Activated T-cell treated with anti-CD3 and anti-CD28 coated beads, Interleukin-2, amount 50 U/mL, for 24 hours (primary cell): ENCODE data around the gene SMG6.
A peak's percentile ranks its signal among the peaks of the same experiment; 100 is the strongest.
"Not testable (repeated sequence)": the region's sequence is repeated elsewhere in the genome, so short reads cannot be mapped to it uniquely, and the experiment has no call there.

Experiments used
- DNase-seq: peaks from one replicate; pipeline ENCODE4 v3.0.0-alpha.2; 2020
- H3K27ac Mint-ChIP-seq: 2 replicates; pipeline ENCODE4 v1.8.0; 2020; ENCODE audit warnings: mild to moderate bottlenecking, mixed read lengths
- H3K27me3 Mint-ChIP-seq: 2 replicates; pipeline ENCODE4 v1.8.0; 2020; ENCODE audit warnings: mixed read lengths
- H3K36me3 Mint-ChIP-seq: 2 replicates; pipeline ENCODE4 v1.8.0; 2020; ENCODE audit warnings: low read depth, mixed read lengths
- H3K4me1 Mint-ChIP-seq: 2 replicates; pipeline ENCODE4 v1.8.0; 2020; ENCODE audit warnings: low read depth, mixed read lengths
- H3K4me3 Mint-ChIP-seq: 2 replicates; pipeline ENCODE4 v1.8.0; 2020; ENCODE audit warnings: mild to moderate bottlenecking, moderate library complexity, mixed read lengths
- H3K9me3 Mint-ChIP-seq: 2 replicates; pipeline ENCODE4 v1.8.0; 2020; ENCODE audit warnings: mixed read lengths

Gene SMG6

GRCh38 chr17:2323629-2324314 is 20.2 kb upstream of the SMG6 start:
- H3K4me1 Mint-ChIP-seq = peaks cover 4% of the 10 kb centered on the region
- H3K27ac Mint-ChIP-seq = no peak overlapping the region
- no peak overlapping the region for H3K4me3 Mint-ChIP-seq

GRCh38 chr17:2321399-2321798 is 17.8 kb upstream of the SMG6 start:
- Mint-ChIP-seq H3K36me3 (peaks cover 64% of the 10 kb centered on the region), H3K4me1 (peaks cover 1% of the 10 kb centered on the region), H3K4me3 (no peak overlapping the region), H3K9me3 (no peaks in the 10 kb centered on the region), H3K27ac (no peak overlapping the region), H3K27me3 (no peaks in the 10 kb centered on the region)
- DNase-seq = no peak

More at GRCh38 chr17:2323629-2324314, 20.2 kb upstream of the SMG6 start:
- DNase-seq = no peak
- Mint-ChIP-seq H3K27me3 (no peaks in the 10 kb centered on the region), H3K9me3 (no peaks in the 10 kb centered on the region), H3K36me3 (peaks cover 81% of the 10 kb centered on the region)

GRCh38 chr17:2319051-2319450 is 15.5 kb upstream of the SMG6 start:
- Mint-ChIP-seq H3K36me3 (peaks cover 42% of the 10 kb centered on the region), H3K4me1 (no peaks in the 10 kb centered on the region), H3K9me3 (no peaks in the 10 kb centered on the region), H3K27me3 (no peaks in the 10 kb centered on the region), H3K27ac (peak overlapping the region; percentile 16), H3K4me3 (no peak overlapping the region)
- no peak for DNase-seq

GRCh38 chr17:2317796-2318195 is 14.2 kb upstream of the SMG6 start:
- no peak for DNase-seq
- no peaks in the 10 kb centered on the region for H3K27me3 Mint-ChIP-seq
- no peaks in the 10 kb centered on the region for H3K4me1 Mint-ChIP-seq
- H3K27ac Mint-ChIP-seq = no peak overlapping the region
- H3K4me3 Mint-ChIP-seq = no peak overlapping the region
- H3K9me3 Mint-ChIP-seq = no peaks in the 10 kb centered on the region
- peaks cover 29% of the 10 kb centered on the region for H3K36me3 Mint-ChIP-seq

- not testable (repeated sequence) for H3K9me3 Mint-ChIP-seq, DNase-seq, H3K27ac Mint-ChIP-seq, H3K27me3 Mint-ChIP-seq, H3K4me3 Mint-ChIP-seq, H3K4me1 Mint-ChIP-seq
- H3K36me3 Mint-ChIP-seq = peaks cover 22% of the 10 kb centered on the region
These were observed 13.3 kb upstream of the SMG6 start for GRCh38 chr17:2316916-2317205.

- Mint-ChIP-seq H3K36me3 (peaks cover 15% of the 10 kb centered on the region), H3K4me1 (peaks cover 6% of the 10 kb centered on the region), H3K9me3 (no peaks in the 10 kb centered on the region), H3K4me3 (no peak overlapping the region), H3K27ac (no peak overlapping the region), H3K27me3 (no peaks in the 10 kb centered on the region)
- no peak for DNase-seq
These were observed 9.2 kb upstream of the SMG6 start for GRCh38 chr17:2312736-2313135.

- Mint-ChIP-seq H3K36me3 (peaks cover 33% of the 10 kb centered on the region), H3K4me1 (peaks cover 26% of the 10 kb centered on the region), H3K27ac (no peak overlapping the region), H3K9me3 (no peaks in the 10 kb centered on the region), H3K4me3 (no peak overlapping the region), H3K27me3 (no peaks in the 10 kb centered on the region)
- DNase-seq = no peak
These were observed 6.0 kb upstream of the SMG6 start for GRCh38 chr17:2309338-2310154.

GRCh38 chr17:2304931-2305330 is 1.3 kb upstream of the SMG6 start:
- no peak for DNase-seq
- no peaks in the 10 kb centered on the region for H3K9me3 Mint-ChIP-seq
- peaks cover 46% of the 10 kb centered on the region for H3K36me3 Mint-ChIP-seq
- H3K4me3 Mint-ChIP-seq = peak overlapping the region; percentile 91
- H3K27ac Mint-ChIP-seq = peak overlapping the region; percentile 79
- no peaks in the 10 kb centered on the region for H3K27me3 Mint-ChIP-seq
- H3K4me1 Mint-ChIP-seq = peaks cover 54% of the 10 kb centered on the region

GRCh38 chr17:2302778-2303203 is 794 bp downstream of the SMG6 start:
- DNase-seq = no peak
- Mint-ChIP-seq H3K9me3 (no peaks in the 10 kb centered on the region), H3K27me3 (no peaks in the 10 kb centered on the region), H3K4me1 (peaks cover 61% of the 10 kb centered on the region), H3K4me3 (peak overlapping the region; percentile 91), H3K36me3 (peaks cover 57% of the 10 kb centered on the region), H3K27ac (peak overlapping the region; percentile 90)

GRCh38 chr17:2299756-2300155 is 3.8 kb downstream of the SMG6 start:
- Mint-ChIP-seq H3K36me3 (peaks cover 68% of the 10 kb centered on the region), H3K4me3 (no peak overlapping the region), H3K27me3 (no peaks in the 10 kb centered on the region), H3K9me3 (no peaks in the 10 kb centered on the region), H3K4me1 (peaks cover 68% of the 10 kb centered on the region), H3K27ac (no peak overlapping the region)
- no peak for DNase-seq

- Mint-ChIP-seq H3K27ac (no peak overlapping the region), H3K36me3 (peaks cover 72% of the 10 kb centered on the region), H3K4me3 (no peak overlapping the region), H3K4me1 (peaks cover 72% of the 10 kb centered on the region), H3K27me3 (no peaks in the 10 kb centered on the region), H3K9me3 (no peaks in the 10 kb centered on the region)
- DNase-seq = no peak
These were observed 4.4 kb downstream of the SMG6 start for GRCh38 chr17:2299136-2299535.

GRCh38 chr17:2297023-2297422 is 6.6 kb downstream of the SMG6 start:
- Mint-ChIP-seq H3K27me3 (no peaks in the 10 kb centered on the region), H3K4me1 (peaks cover 68% of the 10 kb centered on the region)

GRCh38 chr17:2295575-2295974 is 8.0 kb downstream of the SMG6 start:
- Mint-ChIP-seq H3K4me1 (peaks cover 54% of the 10 kb centered on the region), H3K36me3 (peaks cover 94% of the 10 kb centered on the region), H3K9me3 (no peaks in the 10 kb centered on the region), H3K4me3 (no peak overlapping the region), H3K27me3 (no peaks in the 10 kb centered on the region), H3K27ac (peak overlapping the region; percentile 50)
- DNase-seq = no peak

More at GRCh38 chr17:2297023-2297422, 6.6 kb downstream of the SMG6 start:
- no peaks in the 10 kb centered on the region for H3K9me3 Mint-ChIP-seq
- H3K4me3 Mint-ChIP-seq = no peak overlapping the region
- H3K27ac Mint-ChIP-seq = peak overlapping the region; percentile 5
- H3K36me3 Mint-ChIP-seq = peaks cover 87% of the 10 kb centered on the region
- no peak for DNase-seq

GRCh38 chr17:2292100-2292499 is 11.5 kb downstream of the SMG6 start:
- Mint-ChIP-seq H3K27ac (no peak overlapping the region), H3K36me3 (peaks cover 90% of the 10 kb centered on the region), H3K4me3 (no peak overlapping the region), H3K9me3 (no peaks in the 10 kb centered on the region), H3K4me1 (peaks cover 29% of the 10 kb centered on the region), H3K27me3 (no peaks in the 10 kb centered on the region)
- no peak for DNase-seq

GRCh38 chr17:2289878-2290478 is 13.6 kb downstream of the SMG6 start:
- Mint-ChIP-seq H3K4me1 (peaks cover 10% of the 10 kb centered on the region), H3K27me3 (no peaks in the 10 kb centered on the region), H3K27ac (no peak overlapping the region), H3K4me3 (no peak overlapping the region), H3K9me3 (no peaks in the 10 kb centered on the region), H3K36me3 (peaks cover 86% of the 10 kb centered on the region)
- no peak for DNase-seq
